ENCODE results near the gene CTCFL. TPM values are rescaled to one million over a fixed set of nuclear protein-coding genes. Genes with fewer than 3 reads are reported as not detected.

Gene CTCFL
- total and polyA plus RNA-seq, 7 donors, result 0.36 TPM; not detected in 6

GRCh38 chr20:57562541-57563465 lies 37.9 kb upstream of the CTCFL start:
- no peaks in the 10 kb centered on the region for H3K27me3 ChIP-seq
- no peaks in the 10 kb centered on the region for H3K36me3 ChIP-seq
- no peaks in the 10 kb centered on the region for H3K9me3 ChIP-seq
- 93 to 95% methylated on average over 35 of the region's 35 CpGs for WGBS, 2 donors
- intact Hi-C loops (cut with DNase I), result no loop called here
- H3K4me1 ChIP-seq, result no peaks in the 10 kb centered on the region
- DNase-seq, result no peak
- no peak for TF ChIP-seq CTCF (IDR thresholded peaks at IDR 0.05)
- no peak for TF ChIP-seq EP300 (IDR thresholded peaks at IDR 0.05)
- peak in 1 of 4 donors; percentile 34 for TF ChIP-seq POLR2AphosphoS5 (IDR thresholded peaks at IDR 0.05)
- TF ChIP-seq POLR2A (IDR thresholded peaks at IDR 0.05), result no peak
- no peak overlapping the region for H3K4me3 ChIP-seq
- no peak overlapping the region for H3K27ac ChIP-seq

GRCh38 chr20:57561356-57562279 lies 36.7 kb upstream of the CTCFL start:
- no peaks in the 10 kb centered on the region for H3K36me3 ChIP-seq
- WGBS, 2 donors, result 82 to 87% methylated on average over 24 of the region's 24 CpGs
- H3K27ac ChIP-seq, result no peak overlapping the region
- no peaks in the 10 kb centered on the region for H3K9me3 ChIP-seq
- intact Hi-C loops (cut with DNase I), result no loop called here
- TF ChIP-seq POLR2AphosphoS5 (IDR thresholded peaks at IDR 0.05) (no peak), CTCF (IDR thresholded peaks at IDR 0.05) (no peak), EP300 (IDR thresholded peaks at IDR 0.05) (no peak), POLR2A (IDR thresholded peaks at IDR 0.05) (no peak)
- H3K4me1 ChIP-seq, result no peaks in the 10 kb centered on the region
- H3K27me3 ChIP-seq, result peaks cover 0 to 8% (median 5%) of the 10 kb centered on the region in 3 donors
- no peak for DNase-seq
- no peak overlapping the region for H3K4me3 ChIP-seq

- TF ChIP-seq POLR2A (IDR thresholded peaks at IDR 0.05) (peak in 1 of 2 donors; percentile 83), POLR2AphosphoS5 (IDR thresholded peaks at IDR 0.05) (peak in 2 of 4 donors; percentile 10 to 67), EP300 (IDR thresholded peaks at IDR 0.05) (no peak), CTCF (IDR thresholded peaks at IDR 0.05) (no peak)
- H3K27me3 ChIP-seq, result peaks cover 0 to 10% (median 5%) of the 10 kb centered on the region in 3 donors
- WGBS, 2 donors, result 21 to 70% methylated on average over 14 of the region's 14 CpGs
- intact Hi-C loops (cut with DNase I), result no loop called here
- no peaks in the 10 kb centered on the region for H3K9me3 ChIP-seq
- H3K36me3 ChIP-seq, result no peaks in the 10 kb centered on the region
- H3K4me1 ChIP-seq, result no peaks in the 10 kb centered on the region
- no peak for DNase-seq
- H3K27ac ChIP-seq, result no peak within 1 kb of the TSS
- H3K4me3 ChIP-seq, result no peak within 1 kb of the TSS
Observed at GRCh38 chr20:57560554-57561355, 35.8 kb upstream of the CTCFL start, which contains the start of gene PCK1. PCK1 (plus strand) TSS chr20:57561110; CDS start chr20:57561412, 302 bp downstream.

Measured in sigmoid colon (tissue), 7 donors.